ENCODE results near the gene RFWD3. TPM values are rescaled to one million over a fixed set of nuclear protein-coding genes. Genes with fewer than 3 reads are reported as not detected.

RFWD3 gene
- total and polyA plus RNA-seq, 2 of the 8 experiments (the other 6 are each of a cell fraction or from before 2014, with no cell fraction given) = 67.1 to 114 TPM

- Histone ChIP-seq H3K23ac (ENCODE audit: insufficient read length) (no peak overlapping the region), H3K27me3 (replicated peaks in 1 of 4; ENCODE audit: control insufficient read depth in 3 of 4, extremely low read depth in 1 of 4, insufficient read depth in 3 of 4, low read length in 3 of 4) (peaks cover 0 to 8% (median 3%) of the 10 kb centered on the region in 4 experiments; a peak in 3 of 7 replicates), H2BK5ac (ENCODE audit: low read depth, low read length) (no peak overlapping the region), H3K4me3 (ENCODE audit: extremely low read depth in 1 of 4, insufficient read depth in 2 of 4, low read depth in 3 of 4, low read length in 4 of 4) (peak overlapping the region; percentile 23 to 56 (median 34); a peak in 5 of 8 replicates), H3K36me3 (ENCODE audit: control insufficient read depth in 2 of 4, insufficient read depth in 4 of 4, low read length in 3 of 4) (no peaks in the 10 kb centered on the region), H3K79me1 (ENCODE audit: low read depth, low read length) (no peaks in the 10 kb centered on the region), H3K27ac (ENCODE audit: low read depth, low read length) (no peak overlapping the region), H2BK12ac (ENCODE audit: low read depth, low read length) (no peak overlapping the region), H2BK120ac (replicated peaks; ENCODE audit: low read depth, low read length) (no peak overlapping the region), H3K4me1 (replicated peaks in 1 of 4; ENCODE audit: control insufficient read depth in 3 of 4, insufficient read depth in 4 of 4, low read length in 3 of 4) (peaks cover 0 to 3% (median 2%) of the 10 kb centered on the region in 4 experiments; a peak in 4 of 7 replicates), H2AK5ac (ENCODE audit: low read depth, low read length) (no peak overlapping the region), H4K5ac (ENCODE audit: insufficient read length, low read depth, low read length) (no peak overlapping the region), H3K18ac (ENCODE audit: extremely low read depth, low read length) (no peak overlapping the region), H3K23me2 (ENCODE audit: low read depth, low read length) (peaks cover 9% of the 10 kb centered on the region), H2BK15ac (ENCODE audit: low read length) (no peak overlapping the region), H3K4ac (replicated peaks; ENCODE audit: insufficient read length, low read depth, low read length) (no peak overlapping the region), H2AFZ (ENCODE audit: low read length) (peak overlapping the region; percentile 85), H2BK20ac (ENCODE audit: low read length) (no peak overlapping the region), H3K4me2 (ENCODE audit: insufficient read depth in 1 of 2, low read depth in 2 of 2, low read length in 2 of 2) (peak overlapping the region; percentile 62 to 73), H3K14ac (ENCODE audit: insufficient read length) (no peak overlapping the region), H3K9ac (replicated peaks in 1 of 4; ENCODE audit: extremely low read depth in 1 of 4, low read depth in 3 of 4, low read length in 3 of 4) (no peak overlapping the region), H3K56ac (replicated peaks; ENCODE audit: insufficient read length, low read depth, low read length) (no peak overlapping the region), H4K20me1 (replicated peaks in 1 of 2; ENCODE audit: control insufficient read depth in 1 of 2, insufficient read depth in 2 of 2, low read length in 2 of 2) (no peaks in the 10 kb centered on the region), H3K9me3 (ENCODE audit: insufficient read depth in 2 of 2, low read depth in 1 of 2, low read length in 1 of 2) (no peaks in the 10 kb centered on the region), H4K91ac (replicated peaks; ENCODE audit: insufficient read length, low read length) (no peak overlapping the region), H3K79me2 (ENCODE audit: control insufficient read depth in 1 of 2, insufficient read depth in 2 of 2, low read length in 2 of 2) (no peaks in the 10 kb centered on the region), H4K8ac (ENCODE audit: extremely low read depth, insufficient read depth, low read length) (no peak overlapping the region)
- WGBS, 2 experiments (ENCODE audit: extremely low coverage in 1 of 2, insufficient coverage in 1 of 2, insufficient read length in 1 of 2, insufficient replicate concordance in 2 of 2, low coverage in 1 of 2, low lambda C conversion rate in 2 of 2, missing lambda C conversion rate in 1 of 2) = 59% methylated on average over 19 of the region's 19 CpGs; no CpG with 5 or more reads in 1 of the 2 experiments
- peak; percentile 41 to 80 for DNase-seq (ENCODE audit: low read depth in 1 of 2, low spot score in 2 of 2)
- peak; percentile 81 for FAIRE-seq
- POLR2A ChIA-PET (ENCODE audit: partially characterized antibody) = interaction anchor here (0.8 to 1.0 kb wide), 3 partner anchors 11 to 264 kb away, joined by 3 read pairs; no protein-coding TSS in a partner anchor
- CTCF ChIA-PET (ENCODE audit: partially characterized antibody) = interaction anchor here (1.0 to 4.3 kb wide), 5 partner anchors 31 to 227 kb away, joined by 3 to 27 read pairs (median 4); no protein-coding TSS in a partner anchor
- TF ChIP-seq ATF3 (IDR thresholded peaks at IDR 0.05; ENCODE audit: insufficient read depth, low read depth, low read length) = peak; percentile 97
- TF ChIP-seq SIN3A (conservative IDR thresholded peaks at IDR 0.05 in 1 of 2, IDR thresholded peaks at IDR 0.05 in 1 of 2; ENCODE audit: low read depth in 1 of 2, low read length in 2 of 2) = no peak
- TF ChIP-seq SP2 (IDR thresholded peaks at IDR 0.05; ENCODE audit: low read length) = no peak
- TF ChIP-seq PHF8 (conservative IDR thresholded peaks at IDR 0.05; ENCODE audit: low read depth, low read length) = no peak
- no peak for TF ChIP-seq ATF2 (IDR thresholded peaks at IDR 0.05; ENCODE audit: low read length)
- TF ChIP-seq JUN (IDR thresholded peaks at IDR 0.05; ENCODE audit: low read depth, low read length) = no peak
- no peak for TF ChIP-seq POU5F1 (IDR thresholded peaks at IDR 0.05; ENCODE audit: low read depth, low read length)
- peak; percentile 44; the same call in 1 of the 2 replicates for TF ChIP-seq CREB1 (IDR thresholded peaks at IDR 0.05)
These were observed 29.1 kb upstream of the RFWD3 start for GRCh38 chr16:74695450-74696422.

All from H1 (cell line).